ENCODE results near the gene ZNF407.

The ZNF407 gene

GRCh38 chr18:74597034-74597661 is 522 bp upstream of the ZNF407 start:
- peak overlapping the region; percentile 90 for H3K4me3 ChIP-seq (replicated peaks in 1 of 2; ENCODE audit: low read depth in 2 of 2, low read length in 2 of 2)
- TF ChIP-seq CTCF (IDR thresholded peaks at IDR 0.05; ENCODE audit: low read depth, low read length) = no peak
- peak; percentile 80 to 83 for DNase-seq (ENCODE audit: low read depth in 2 of 2)

GRCh38 chr18:74598350-74599001 is 806 bp downstream of the ZNF407 start:
- peak; percentile 31 for TF ChIP-seq CTCF (IDR thresholded peaks at IDR 0.05; ENCODE audit: low read depth, low read length)
- peak overlapping the region; percentile 90 for H3K4me3 ChIP-seq (replicated peaks in 1 of 2; ENCODE audit: low read depth in 2 of 2, low read length in 2 of 2)
- DNase-seq (ENCODE audit: low read depth in 2 of 2) = peak; percentile 41 to 51

GRCh38 chr18:74604361-74604760 is 6.7 kb downstream of the ZNF407 start:
- TF ChIP-seq CTCF (IDR thresholded peaks at IDR 0.05; ENCODE audit: low read depth, low read length) = no peak
- no peak for DNase-seq (ENCODE audit: low read depth in 2 of 2)
- H3K4me3 ChIP-seq (replicated peaks in 1 of 2; ENCODE audit: low read depth in 2 of 2, low read length in 2 of 2) = no peak overlapping the region

GRCh38 chr18:74604774-74605173 is 7.1 kb downstream of the ZNF407 start:
- peak; percentile 23 to 46 for DNase-seq (ENCODE audit: low read depth in 2 of 2)
- no peak for TF ChIP-seq CTCF (IDR thresholded peaks at IDR 0.05; ENCODE audit: low read depth, low read length)

GRCh38 chr18:74608681-74609080 is 11.0 kb downstream of the ZNF407 start:
- no peak for DNase-seq (ENCODE audit: low read depth in 2 of 2)
- no peak for TF ChIP-seq CTCF (IDR thresholded peaks at IDR 0.05; ENCODE audit: low read depth, low read length)

More at GRCh38 chr18:74604774-74605173, 7.1 kb downstream of the ZNF407 start:
- H3K4me3 ChIP-seq (replicated peaks in 1 of 2; ENCODE audit: low read depth in 2 of 2, low read length in 2 of 2) = no peak overlapping the region

GRCh38 chr18:74609535-74609934 is 11.9 kb downstream of the ZNF407 start:
- H3K4me3 ChIP-seq (replicated peaks in 1 of 2; ENCODE audit: low read depth in 2 of 2, low read length in 2 of 2) = no peak overlapping the region
- DNase-seq (ENCODE audit: low read depth in 2 of 2) = peak; percentile 45 to 80
- TF ChIP-seq CTCF (IDR thresholded peaks at IDR 0.05; ENCODE audit: low read depth, low read length) = no peak

More at GRCh38 chr18:74608681-74609080, 11.0 kb downstream of the ZNF407 start:
- no peak overlapping the region for H3K4me3 ChIP-seq (replicated peaks in 1 of 2; ENCODE audit: low read depth in 2 of 2, low read length in 2 of 2)
